Suprapubic skin (tissue), 4 donors: ENCODE measurements around the gene ZDHHC3. TPM values are rescaled to one million over a fixed set of nuclear protein-coding genes. Genes with fewer than 3 reads are reported as not detected.

Experiments used
- DNase-seq, 2 donors: peaks; one replicate each; pipeline ENCODE4 v3.0.0-alpha.2; 2019; ENCODE audit warnings: low spot score in 2 of 2
- H3K27ac ChIP-seq: fragments of 200-600 bp; sonication (generic); one replicate; pipeline ENCODE4 v1.5.1; 2019
- H3K27me3 ChIP-seq: fragments of 200-600 bp; sonication (generic); one replicate; pipeline ENCODE4 v1.5.1; 2019
- H3K36me3 ChIP-seq: fragments of 200-600 bp; sonication (generic); one replicate; pipeline ENCODE4 v1.5.1; 2019
- H3K4me1 ChIP-seq: fragments of 200-600 bp; sonication (generic); one replicate; pipeline ENCODE4 v1.5.1; 2019
- H3K4me3 ChIP-seq: fragments of 200-600 bp; sonication (generic); one replicate; pipeline ENCODE4 v1.5.1; 2019; ENCODE audit warnings: mild to moderate bottlenecking
- H3K9me3 ChIP-seq: fragments of 200-600 bp; sonication (generic); one replicate; pipeline ENCODE4 v1.5.1; 2019
- EP300 ChIP-seq: sonication (generic); formaldehyde crosslinking; IDR thresholded peaks from one replicate; pipeline ENCODE4 v1.6.1; 2017; ENCODE audit warnings: antibody characterized with exemption
- POLR2A ChIP-seq, 2 donors: fragments of 450-650 bp; IDR thresholded peaks; one replicate each; pipeline ENCODE4 v1.6.1; 2017; ENCODE audit warnings: antibody characterized with exemption in 2 of 2, mild to moderate bottlenecking in 2 of 2, moderate library complexity in 2 of 2
- POLR2AphosphoS5 ChIP-seq, 3 donors: sonication (generic); formaldehyde crosslinking; IDR thresholded peaks; one replicate each; pipeline ENCODE4 v1.6.1; 2017; ENCODE audit warnings: antibody characterized with exemption in 3 of 3
- WGBS: methylation state at CpG from one replicate; pipeline ENCODE4 v1.1.5; 2018; 5-methylcytosine and 5-hydroxymethylcytosine counted together
- total RNA-seq, 4 donors: library from RNA; depleted of rRNA; stranded (reverse); fragments of >200 nt; gene quantifications; one replicate each; pipeline ENCODE4 v1.1.0, GENCODE V29; 2016
- TF ChIP-seq, protein P1 (sequence below), 2 donors: fragments of 200-600 bp in 1 of 2; fragments of 450-650 bp in 1 of 2; sonication (generic) in 1 of 2; IDR thresholded peaks; one replicate each; pipeline ENCODE4 v1.5.1; 2016 to 2019; ENCODE audit warnings: antibody characterized with exemption in 2 of 2, mild to moderate bottlenecking in 1 of 2, moderate library complexity in 1 of 2

ZDHHC3 gene, protein sequence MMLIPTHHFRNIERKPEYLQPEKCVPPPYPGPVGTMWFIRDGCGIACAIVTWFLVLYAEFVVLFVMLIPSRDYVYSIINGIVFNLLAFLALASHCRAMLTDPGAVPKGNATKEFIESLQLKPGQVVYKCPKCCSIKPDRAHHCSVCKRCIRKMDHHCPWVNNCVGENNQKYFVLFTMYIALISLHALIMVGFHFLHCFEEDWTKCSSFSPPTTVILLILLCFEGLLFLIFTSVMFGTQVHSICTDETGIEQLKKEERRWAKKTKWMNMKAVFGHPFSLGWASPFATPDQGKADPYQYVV
- total RNA-seq, result 100 to 1,000 TPM; 143 to 311 (median 175) TPM

- Histone ChIP-seq H3K9me3 (no peaks in the 10 kb centered on the region), H3K27me3 (no peaks in the 10 kb centered on the region), H3K4me3 (peak within 1 kb of the TSS; percentile 92), H3K36me3 (no peaks in the 10 kb centered on the region), H3K4me1 (peaks cover 78% of the 10 kb centered on the region), H3K27ac (peak within 1 kb of the TSS; percentile 90)
- peak; percentile 91 for DNase-seq
- 0% methylated on average over 8 of the region's 82 CpGs for WGBS
- TF ChIP-seq POLR2AphosphoS5 (IDR thresholded peaks at IDR 0.05) (peak in 2 of 3 donors; percentile 31 to 70), POLR2A (IDR thresholded peaks at IDR 0.05) (peak in 1 of 2 donors; percentile 38)
- TF ChIP-seq, protein P1, sequence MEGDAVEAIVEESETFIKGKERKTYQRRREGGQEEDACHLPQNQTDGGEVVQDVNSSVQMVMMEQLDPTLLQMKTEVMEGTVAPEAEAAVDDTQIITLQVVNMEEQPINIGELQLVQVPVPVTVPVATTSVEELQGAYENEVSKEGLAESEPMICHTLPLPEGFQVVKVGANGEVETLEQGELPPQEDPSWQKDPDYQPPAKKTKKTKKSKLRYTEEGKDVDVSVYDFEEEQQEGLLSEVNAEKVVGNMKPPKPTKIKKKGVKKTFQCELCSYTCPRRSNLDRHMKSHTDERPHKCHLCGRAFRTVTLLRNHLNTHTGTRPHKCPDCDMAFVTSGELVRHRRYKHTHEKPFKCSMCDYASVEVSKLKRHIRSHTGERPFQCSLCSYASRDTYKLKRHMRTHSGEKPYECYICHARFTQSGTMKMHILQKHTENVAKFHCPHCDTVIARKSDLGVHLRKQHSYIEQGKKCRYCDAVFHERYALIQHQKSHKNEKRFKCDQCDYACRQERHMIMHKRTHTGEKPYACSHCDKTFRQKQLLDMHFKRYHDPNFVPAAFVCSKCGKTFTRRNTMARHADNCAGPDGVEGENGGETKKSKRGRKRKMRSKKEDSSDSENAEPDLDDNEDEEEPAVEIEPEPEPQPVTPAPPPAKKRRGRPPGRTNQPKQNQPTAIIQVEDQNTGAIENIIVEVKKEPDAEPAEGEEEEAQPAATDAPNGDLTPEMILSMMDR (IDR thresholded peaks at IDR 0.05), result no peak
Measured at GRCh38 chr3:44976002-44976815, at the start of gene ZDHHC3, which contains the start of gene EXOSC7. Gene ZDHHC3, minus strand, starts transcription at chr3:44976174. Its CDS starts 16,738 bp downstream, at chr3:44959436. Gene EXOSC7, plus strand, starts transcription at chr3:44976244. Its CDS starts 34 bp downstream, at chr3:44976278.

DNA sequence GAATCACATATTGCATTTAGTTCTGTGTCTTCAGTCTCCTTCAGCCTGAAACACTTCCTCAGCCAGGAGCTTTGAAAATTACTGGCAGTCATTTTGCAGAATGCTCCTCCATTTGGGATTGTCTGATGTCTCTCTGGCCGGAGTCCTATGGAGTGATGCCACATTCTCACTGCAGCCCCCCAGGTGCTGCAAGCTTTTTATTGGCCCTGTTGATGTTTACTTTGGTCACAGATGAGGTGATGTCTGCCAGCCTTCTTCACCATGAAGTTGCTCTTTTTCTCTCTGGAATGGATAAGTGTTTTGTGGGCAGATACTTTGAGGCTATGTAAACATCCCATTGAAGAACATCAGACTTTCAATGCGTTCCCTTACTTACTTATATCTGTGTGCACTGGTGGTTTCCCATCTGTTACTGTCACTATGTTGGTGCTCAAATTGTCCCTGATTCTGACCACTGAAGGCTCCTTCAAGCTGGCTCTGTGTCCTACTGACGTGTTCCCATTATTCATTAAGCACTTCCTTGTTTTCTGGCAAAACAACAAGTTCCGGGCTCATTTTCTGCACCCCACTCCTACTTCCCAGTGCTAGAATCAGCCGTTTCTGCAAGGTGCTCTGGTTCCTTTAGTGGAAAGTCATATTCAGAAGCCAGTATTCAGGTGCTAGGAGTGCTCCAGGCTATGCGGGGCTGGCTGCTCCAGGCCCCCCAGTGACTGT, 48.7 kb upstream of the ZDHHC3 start:
- TF ChIP-seq, protein P1 (IDR thresholded peaks at IDR 0.05), result no peak
- no peak for TF ChIP-seq POLR2A (IDR thresholded peaks at IDR 0.05)
- no peak for TF ChIP-seq POLR2AphosphoS5 (IDR thresholded peaks at IDR 0.05)
- TF ChIP-seq EP300, result no peak
- peaks cover 68% of the 10 kb centered on the region for H3K4me1 ChIP-seq
- WGBS, result 56% methylated on average over 6 of the region's 6 CpGs

GRCh38 chr3:45023675-45024074, 47.7 kb upstream of the ZDHHC3 start:
- DNase-seq, result no peak
- H3K4me3 ChIP-seq, result no peak overlapping the region
- no peaks in the 10 kb centered on the region for H3K9me3 ChIP-seq
- no peak overlapping the region for H3K27ac ChIP-seq
- no peaks in the 10 kb centered on the region for H3K27me3 ChIP-seq
- H3K4me1 ChIP-seq, result peaks cover 59% of the 10 kb centered on the region
- WGBS, result 88% methylated on average over 3 of the region's 3 CpGs
- TF ChIP-seq POLR2AphosphoS5 (IDR thresholded peaks at IDR 0.05) (no peak), POLR2A (IDR thresholded peaks at IDR 0.05) (no peak), EP300 (no peak)
- TF ChIP-seq, protein P1 (IDR thresholded peaks at IDR 0.05), result no peak
- no peaks in the 10 kb centered on the region for H3K36me3 ChIP-seq

More for the DNA sequence above, 48.7 kb upstream of the ZDHHC3 start:
- DNase-seq, result no peak
- Histone ChIP-seq H3K4me3 (no peak overlapping the region), H3K9me3 (no peaks in the 10 kb centered on the region), H3K27ac (peak overlapping the region; percentile 79), H3K36me3 (no peaks in the 10 kb centered on the region), H3K27me3 (no peaks in the 10 kb centered on the region)

DNA sequence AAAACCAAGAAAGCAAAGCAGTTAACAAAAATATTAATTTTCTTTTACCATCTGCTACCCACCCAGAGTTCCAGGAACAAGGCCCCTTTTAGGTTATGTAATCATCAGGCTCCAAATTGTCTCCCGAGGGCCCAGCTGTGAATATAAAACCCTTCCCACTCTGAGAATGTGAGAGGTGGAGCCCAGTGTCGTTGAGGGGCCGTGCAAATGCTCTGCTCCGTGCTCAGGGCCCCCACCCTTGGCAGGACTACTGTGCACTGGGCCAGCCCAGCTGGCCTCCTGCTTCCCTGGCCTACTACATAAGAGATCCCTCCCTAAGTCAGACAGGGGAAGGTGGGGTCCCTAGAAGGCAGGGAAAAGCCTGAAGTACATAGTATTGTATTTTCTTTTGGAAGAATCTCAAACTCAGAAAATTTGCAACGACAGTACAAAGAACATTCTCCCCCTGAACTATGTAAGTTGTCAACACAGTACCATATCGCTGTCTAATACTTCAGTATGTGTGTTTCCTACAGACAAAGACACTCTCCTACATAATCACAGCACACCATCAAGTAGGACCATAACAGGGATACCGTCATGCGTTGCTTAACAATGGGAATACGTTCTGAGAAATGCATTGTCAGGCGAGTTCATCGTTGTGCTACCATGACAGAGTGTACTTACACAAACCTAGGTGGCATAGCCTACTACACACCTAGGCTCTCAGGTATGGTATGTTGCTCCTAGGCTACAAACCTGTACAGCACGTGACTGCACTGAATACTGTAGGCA, 45.7 kb upstream of the ZDHHC3 start:
- Histone ChIP-seq H3K36me3 (no peaks in the 10 kb centered on the region), H3K4me3 (no peak overlapping the region), H3K27ac (peak overlapping the region; percentile 56), H3K4me1 (peaks cover 55% of the 10 kb centered on the region), H3K27me3 (no peaks in the 10 kb centered on the region), H3K9me3 (no peaks in the 10 kb centered on the region)
- WGBS, result 51% methylated on average over 12 of the region's 12 CpGs
- DNase-seq, result no peak
- TF ChIP-seq, protein P1 (IDR thresholded peaks at IDR 0.05), result no peak
- no peak for TF ChIP-seq POLR2A (IDR thresholded peaks at IDR 0.05)
- TF ChIP-seq POLR2AphosphoS5 (IDR thresholded peaks at IDR 0.05), result no peak
- no peak for TF ChIP-seq EP300
